ENCODE measurements around the gene TCF20.

The TCF20 gene

DNA sequence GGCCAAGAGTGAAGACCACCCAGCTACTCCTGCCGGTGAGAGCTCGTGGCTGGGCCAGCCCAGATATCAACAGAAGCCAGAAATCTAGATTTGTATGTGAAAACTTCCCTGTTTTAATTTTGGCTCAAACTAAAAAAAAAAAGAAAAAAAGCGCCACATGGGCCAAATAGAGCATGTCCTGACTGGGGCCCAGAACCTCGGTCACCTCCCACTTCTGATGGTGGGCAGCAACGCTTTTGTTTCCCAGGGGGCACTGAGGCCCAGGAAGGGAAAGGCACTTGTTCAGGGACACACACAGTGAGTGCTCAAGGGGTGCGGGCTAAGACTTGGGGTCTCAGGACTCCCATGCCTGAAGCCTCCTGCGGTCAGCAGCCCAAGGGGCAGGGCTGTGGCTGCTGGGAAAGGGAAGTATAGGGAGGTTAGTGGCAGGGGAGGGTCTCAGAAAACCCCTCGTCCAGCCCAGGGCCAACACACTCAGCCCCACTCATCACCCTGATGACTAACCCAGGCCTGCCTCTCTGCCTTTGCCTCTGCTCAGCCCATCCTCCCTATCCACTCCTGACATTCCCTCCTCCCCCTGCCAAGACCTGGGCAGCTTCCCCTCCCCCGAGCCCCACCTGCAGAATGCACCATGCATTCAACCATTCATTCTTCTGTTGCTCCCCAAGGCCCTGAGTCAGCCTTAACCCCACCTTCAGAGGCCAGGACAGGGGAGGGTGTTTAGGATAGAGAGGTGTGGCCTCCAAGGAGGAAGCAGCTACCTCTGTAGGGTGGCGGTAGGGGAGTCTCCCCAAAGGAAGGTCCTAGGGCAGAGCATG, 30.0 kb upstream of the TCF20 start:
- peak; percentile 64 for DNase-seq (ENCODE audit: low spot score)

DNA sequence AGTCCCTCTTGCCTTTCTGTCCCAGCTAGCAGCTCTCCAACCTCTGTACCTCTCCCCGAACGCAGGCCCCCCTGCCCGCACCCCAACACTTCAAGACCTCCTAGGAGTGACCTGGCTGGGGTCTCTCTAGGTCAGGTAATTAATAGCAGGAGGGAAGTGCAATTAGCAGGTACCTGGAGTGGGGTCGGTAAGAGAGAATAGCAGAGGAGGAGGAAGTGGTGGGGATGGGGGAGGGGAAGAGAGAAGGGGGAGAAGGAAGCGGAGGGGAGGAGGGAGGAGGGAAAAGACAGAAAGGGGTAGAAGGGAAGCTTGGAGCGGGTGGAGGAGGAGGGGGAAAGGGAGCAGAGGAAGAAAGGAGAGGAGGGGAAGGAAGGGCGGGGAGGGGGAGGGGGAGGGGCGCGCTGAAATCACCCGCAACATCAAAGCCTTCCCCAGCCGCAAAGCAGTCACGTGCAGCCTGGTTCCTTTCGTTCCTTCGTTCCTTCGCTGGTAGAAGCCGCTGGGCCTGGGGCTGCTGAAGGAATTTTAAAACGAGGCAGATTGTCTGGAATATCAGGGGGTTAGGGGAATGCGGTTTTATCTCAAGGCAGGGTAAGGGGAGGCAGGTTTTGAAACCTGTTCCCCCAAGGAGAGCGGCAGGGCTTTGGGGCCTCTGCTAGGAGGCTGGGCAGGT, 29.3 kb upstream of the TCF20 start:
- peak; percentile 48 for DNase-seq (ENCODE audit: low spot score)

DNA sequence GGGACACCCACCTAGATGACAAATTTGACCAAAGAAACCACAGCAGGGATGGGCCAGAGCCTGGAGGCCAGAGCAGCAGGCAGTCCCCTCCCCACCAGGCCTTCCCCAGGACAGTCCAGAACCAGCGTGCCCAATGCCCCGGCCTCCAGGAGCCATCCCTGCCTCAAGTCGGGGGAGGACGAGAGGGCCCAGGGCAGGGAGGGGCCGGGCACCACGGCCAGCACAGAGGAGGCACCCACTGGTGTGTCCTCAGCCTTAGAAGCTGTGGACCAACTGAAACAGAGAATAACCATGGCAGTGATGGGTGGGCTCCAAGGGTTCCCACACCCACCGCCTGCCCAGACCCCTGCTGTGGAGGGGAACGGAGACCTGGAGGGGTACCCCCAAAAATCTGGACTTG, 28.3 kb upstream of the TCF20 start:
- no peak for DNase-seq (ENCODE audit: low spot score)

DNA sequence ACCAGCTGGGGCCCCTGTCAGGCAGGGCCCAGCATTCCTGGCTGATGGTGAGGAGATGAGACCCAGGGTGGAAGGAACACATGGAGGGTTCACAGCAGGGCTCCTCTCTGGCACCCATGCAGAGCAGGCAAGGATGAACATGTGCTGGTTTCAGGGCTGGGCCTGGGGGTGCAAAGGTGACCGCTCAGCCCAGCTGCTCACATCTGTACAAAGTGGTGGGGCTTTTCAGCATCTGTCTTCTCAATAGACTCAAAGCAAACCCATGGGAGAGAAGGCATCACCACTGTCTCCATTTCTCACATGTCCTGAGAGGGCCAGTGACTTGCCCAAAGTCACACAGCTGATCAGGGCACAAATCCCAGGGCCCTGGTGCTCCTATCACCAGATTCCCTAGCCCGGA, 27.3 kb upstream of the TCF20 start:
- no peak for DNase-seq (ENCODE audit: low spot score)

DNA sequence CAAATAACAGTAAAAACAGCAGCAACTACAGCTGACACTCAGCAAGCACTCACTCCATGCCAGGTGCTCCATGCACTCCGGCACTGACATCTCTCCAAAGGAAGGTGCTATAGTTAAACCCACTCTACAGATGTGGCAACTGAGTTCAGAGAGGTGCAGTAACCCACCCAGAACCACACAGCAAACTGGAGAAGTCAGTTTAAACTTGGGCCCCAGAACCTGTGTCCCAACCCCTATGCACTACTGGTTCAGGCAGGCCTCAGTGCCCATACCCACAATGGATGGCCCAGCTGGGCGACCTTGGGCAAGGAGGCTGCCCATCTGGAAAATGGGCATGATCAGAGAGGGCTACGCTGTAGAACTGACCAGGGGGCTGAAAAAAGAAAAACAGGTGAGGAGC, 26.4 kb upstream of the TCF20 start:
- no peak for DNase-seq (ENCODE audit: low spot score)

DNA sequence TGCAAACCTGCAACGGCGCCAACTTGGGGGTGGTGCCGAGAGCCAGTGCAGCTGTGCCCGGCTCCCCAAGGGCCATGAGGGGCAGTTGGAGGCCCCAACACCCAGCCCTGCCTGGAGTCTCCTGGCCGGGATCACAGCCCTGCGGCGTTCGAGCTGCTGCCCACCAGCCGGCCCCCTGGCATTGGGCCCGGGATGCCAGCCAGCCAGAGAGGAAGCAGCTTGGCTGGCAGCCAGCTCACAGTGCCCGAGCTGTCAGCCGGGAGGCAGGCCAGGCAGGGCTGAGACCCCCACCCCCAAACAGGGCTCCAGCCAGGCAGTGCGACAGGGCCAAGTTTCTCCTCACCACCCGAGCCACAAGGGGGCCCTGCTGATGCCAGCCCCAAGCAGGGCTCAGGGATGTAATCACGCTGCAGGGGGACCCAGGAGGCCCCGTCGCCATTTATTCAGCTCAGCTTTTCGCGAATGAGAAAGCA, 26.0 kb upstream of the TCF20 start:
- DNase-seq (ENCODE audit: low spot score) = no peak

DNA sequence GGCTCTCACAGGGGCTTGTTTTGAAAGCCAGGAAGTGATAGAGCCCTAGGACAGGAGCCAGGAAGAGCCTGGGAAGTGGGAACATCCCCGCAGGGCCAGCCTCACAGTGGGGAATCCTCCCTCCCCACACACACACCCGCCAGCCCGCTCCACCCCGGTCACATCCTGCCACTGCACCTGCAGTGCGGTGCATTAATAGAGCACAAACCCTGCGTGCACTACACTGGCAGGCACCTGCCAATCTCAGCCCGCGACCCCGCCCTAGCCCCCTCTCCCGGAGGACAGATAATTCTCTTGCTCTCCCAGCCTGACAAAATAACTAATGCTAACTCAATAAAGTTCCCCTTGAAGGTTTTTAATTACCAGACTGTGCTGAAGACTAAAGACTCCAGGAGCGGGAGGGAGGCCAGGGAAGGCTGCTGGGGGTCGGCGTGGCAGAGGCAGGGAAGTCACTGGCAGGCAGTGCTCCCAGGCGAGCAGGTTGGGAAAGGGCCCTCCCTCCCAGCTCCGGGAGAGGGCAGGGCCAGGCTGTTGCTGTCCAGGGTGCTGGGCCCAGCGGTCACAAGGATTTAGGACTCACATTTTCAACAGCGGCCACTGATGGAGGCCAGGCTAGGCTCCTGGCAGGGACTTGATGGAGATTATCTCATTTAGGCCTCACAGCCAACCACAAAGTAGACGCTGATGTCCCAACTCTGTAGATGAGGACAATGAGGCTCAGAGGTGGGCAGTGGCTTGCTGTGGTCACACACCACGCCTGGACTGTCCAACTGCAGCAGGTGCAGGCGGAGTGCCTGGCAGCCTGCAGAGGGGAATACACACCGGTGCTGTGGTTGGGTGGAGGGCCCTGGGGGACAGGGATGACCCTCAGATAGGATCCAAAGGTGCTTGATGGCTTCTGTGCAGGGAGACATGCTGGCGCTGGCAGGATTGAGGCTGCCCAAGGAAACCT, 23.9 kb upstream of the TCF20 start:
- DNase-seq (ENCODE audit: low spot score) = no peak

DNA sequence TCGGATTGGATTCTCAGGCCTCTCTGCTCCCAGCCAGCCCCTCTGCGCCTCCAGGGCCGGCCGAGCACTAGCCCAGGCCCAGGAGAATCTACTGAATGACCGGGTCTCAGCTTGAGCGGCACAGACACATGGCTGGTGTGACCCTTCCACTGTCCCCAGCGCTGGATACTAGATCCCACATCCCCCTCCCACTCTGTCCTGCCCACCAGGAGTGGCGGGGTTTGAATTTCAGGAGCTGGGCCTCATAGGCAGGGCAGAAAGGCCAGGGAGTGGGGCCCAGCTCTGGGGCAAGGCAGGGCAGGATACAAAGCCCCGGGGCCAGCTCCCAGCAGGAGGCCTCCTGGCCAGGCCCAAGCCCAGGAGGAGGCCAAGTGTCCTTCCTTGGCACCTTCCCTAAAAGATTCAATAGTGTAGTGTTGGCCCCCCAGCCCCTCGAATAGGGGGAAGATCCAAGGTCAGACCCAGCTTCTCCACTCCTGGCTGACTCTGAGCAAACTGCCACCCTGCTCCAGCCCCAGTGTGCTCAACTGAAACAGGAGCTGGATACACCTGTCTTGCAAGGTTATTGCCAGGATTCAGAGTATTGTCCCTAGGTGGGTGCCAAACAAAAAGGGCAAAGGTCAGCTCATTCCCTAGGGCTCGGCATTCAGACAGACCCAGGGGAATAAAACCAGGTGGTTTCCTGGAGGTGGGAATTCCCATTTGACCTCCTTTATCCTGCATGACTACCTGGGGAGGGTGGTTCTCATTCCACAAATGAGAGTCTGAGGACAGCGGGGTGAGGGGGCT, 22.5 kb upstream of the TCF20 start:
- DNase-seq (ENCODE audit: low spot score) = no peak

DNA sequence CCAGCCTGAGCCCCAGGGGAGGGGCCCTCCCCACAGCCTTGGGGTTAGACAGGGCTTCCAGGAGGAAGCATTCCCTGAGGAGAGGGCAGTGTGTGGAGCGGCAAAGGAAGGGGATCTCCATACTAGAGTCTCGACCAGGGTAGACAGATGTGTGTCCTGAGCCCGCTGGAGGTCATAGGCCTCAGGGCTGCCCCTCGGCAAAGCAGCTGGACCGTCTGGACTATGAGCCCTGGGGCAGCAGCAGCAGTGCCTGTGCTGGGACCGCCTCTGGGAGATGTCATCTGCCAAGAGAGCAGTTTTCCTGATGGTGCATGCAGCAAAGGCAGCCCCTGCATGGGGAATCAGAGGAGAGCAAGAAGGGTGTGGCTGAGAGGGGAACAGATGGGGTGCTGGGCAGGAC, 20.8 kb upstream of the TCF20 start:
- no peak for DNase-seq (ENCODE audit: low spot score)

DNA sequence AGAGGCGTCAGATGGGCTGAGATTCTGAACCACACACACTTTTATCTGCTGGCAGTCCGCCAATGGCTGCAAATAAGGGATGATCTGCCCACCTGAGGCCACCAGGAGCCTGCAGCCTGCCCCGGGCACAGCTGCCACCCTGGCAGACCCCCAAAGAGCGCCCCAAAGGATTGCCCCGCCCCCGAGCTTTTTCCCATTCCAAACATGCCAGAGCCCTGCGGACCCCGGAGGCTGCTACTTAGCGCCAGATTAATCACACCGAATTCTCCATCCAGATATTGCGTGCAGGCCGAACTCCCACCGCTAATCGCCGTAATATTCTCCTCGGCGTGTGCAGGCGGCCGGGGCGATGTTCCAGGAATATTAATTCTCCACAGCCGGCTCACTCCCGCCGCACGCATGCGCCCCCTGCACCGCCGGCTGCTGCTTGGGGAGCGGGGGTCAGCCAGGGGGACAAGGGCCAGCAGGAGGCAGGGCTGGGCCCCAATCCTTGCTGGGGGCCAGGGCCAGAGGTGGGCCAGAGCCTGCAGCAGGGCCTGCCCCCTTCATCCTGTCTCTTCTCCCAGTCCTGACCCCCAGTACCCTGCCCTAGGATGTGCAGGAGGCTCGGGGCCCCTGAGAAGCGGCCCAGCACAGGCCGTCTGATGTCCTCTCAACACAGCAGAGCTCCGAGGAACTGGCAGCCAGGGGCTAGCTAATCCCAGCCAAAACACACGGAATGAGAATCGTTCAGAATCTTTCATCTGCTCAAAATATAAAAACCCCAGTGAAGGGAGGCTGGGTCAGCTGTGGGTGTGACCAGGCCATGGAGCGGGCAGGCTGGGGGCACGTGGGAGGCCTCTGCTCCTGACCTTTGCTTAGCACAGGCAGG, 19.5 kb upstream of the TCF20 start:
- DNase-seq (ENCODE audit: low spot score) = no peak

DNA sequence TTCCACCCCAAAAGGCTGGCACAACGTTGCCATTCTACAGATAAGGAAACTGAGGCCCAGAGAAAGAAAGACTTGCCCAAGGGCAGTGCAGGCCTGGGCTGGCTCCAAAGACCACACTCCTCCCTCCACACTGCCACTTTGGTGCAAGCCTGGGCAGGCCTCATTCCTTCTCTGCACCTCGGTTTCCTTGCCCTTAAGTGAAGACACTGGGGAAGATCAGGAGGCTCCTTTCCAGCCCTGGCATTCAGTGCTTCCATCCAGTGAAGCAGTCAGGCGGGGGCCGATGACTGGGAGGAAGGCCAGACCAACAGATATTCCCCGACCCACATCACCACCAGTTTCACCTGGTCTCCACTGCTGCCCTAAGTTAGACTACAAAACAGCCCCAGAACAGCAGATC, 18.3 kb upstream of the TCF20 start:
- DNase-seq (ENCODE audit: low spot score) = no peak

DNA sequence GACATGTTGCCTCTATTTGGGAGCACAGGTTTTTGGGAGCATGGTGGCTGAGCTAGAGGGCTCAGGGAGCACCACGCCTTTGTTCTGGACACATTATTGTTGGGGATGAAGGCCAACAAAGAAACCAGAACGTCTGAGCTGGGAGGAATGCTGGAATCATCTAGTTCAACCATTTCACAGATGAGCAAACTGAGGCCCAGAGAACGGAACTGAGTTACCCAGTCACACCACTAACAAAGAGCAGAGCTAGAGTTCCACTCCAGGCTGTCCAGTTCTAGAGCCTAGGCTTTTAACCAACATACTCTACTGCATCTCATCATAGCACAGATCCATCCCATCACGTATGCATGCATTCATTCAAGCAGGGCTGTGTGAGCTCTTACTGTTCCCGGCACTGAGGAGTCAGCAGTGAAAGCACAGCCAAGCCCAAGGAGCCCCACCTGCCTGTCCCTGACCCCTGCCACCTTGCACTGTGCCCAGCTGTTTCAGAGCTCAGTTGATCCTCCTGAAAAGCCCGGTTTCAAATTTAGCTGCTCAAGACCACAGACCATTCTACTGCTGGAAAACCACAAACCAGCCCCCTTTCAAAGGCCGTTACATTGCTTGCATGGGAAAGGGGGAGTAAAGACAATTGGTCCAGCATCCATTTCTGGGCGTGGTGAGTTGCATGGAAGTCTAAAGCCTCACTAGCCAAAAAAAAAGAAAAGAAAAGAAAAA, 16.9 kb upstream of the TCF20 start:
- no peak for DNase-seq (ENCODE audit: low spot score)

DNA sequence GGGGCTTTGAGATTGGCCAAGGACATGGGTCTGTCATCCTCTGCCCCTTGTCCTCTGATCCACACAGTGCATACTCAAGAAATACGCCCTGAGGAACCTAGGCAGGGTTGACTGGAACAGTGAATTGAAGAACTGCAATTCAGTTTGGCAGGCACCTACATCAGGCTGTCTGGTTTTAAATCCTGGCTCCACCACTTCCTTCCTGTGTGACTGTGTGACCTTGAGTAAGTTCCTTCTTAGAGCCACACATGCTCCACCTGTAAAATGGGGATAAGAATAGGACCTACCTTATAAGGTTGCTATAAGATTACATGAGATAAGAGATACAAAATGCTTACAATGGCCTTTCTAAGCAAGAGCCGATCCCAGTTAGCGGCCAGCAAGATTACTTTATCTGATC, 15.8 kb upstream of the TCF20 start:
- DNase-seq (ENCODE audit: low spot score) = peak; percentile 63

DNA sequence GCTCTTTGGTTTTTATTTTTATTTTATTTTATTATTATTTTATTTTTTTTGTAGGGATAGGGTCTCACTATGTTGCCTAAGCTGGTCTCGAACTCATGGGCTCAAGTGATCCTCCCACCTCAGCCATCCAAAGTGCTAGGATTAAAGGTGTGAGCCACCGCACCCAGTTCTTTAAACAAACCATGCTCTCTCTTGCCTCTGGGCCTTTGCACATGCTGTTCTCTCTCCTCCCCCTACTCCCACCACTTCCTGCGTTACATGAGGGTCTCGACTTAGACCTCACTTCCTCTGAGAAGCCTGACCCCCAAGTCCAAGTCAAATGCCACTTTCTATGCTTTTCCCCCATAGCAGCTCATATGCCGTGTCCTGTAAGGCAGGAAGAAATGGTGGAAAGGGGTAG, 15.2 kb upstream of the TCF20 start:
- no peak for DNase-seq (ENCODE audit: low spot score)

DNA sequence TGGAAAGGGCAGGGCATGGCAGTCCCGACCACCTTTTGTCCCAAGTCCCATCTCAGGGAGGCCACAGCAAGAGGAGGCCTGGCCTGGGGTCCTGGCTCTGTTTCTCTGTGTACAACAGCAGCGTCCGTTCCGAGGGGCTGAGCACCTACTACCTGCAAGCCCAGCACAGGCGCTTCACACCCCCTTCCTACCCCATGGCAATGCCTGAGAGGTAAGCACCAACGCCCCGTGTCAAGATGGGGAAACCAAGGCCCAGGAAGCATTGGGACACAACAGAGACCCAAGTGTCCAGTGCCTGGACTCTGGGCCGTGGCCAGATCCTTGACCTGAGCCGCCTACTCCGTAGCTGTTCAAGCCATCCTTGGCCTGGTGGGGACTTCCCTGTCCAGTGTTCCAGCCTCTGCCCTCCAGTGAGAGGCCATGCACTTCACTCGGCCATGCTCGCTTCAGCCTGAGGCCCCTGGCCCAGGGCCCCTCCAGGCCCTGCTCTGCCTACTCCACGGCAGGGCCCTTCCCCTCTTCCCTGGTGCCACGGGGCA, 14.3 kb upstream of the TCF20 start:
- no peak for DNase-seq (ENCODE audit: low spot score)

DNA sequence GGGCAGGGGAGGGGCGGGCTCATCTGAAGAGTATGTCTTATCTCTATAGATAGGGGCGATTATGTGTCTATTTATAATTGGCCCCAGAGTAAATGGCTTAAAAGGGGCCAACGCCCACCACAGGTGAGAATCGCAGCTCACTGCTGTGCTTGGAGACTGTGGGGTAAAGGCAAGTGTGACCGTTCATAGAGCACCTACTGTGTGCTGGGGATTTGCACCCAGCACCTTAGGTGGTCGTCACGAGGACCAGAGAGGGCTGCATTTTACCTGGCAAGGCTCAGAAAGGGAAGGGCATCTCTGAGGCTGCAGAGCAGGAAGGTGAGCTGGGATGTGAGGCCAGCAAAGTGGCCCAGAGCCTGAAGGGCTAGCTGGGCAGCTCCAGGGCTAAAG, 13.7 kb upstream of the TCF20 start:
- no peak for DNase-seq (ENCODE audit: low spot score)

DNA sequence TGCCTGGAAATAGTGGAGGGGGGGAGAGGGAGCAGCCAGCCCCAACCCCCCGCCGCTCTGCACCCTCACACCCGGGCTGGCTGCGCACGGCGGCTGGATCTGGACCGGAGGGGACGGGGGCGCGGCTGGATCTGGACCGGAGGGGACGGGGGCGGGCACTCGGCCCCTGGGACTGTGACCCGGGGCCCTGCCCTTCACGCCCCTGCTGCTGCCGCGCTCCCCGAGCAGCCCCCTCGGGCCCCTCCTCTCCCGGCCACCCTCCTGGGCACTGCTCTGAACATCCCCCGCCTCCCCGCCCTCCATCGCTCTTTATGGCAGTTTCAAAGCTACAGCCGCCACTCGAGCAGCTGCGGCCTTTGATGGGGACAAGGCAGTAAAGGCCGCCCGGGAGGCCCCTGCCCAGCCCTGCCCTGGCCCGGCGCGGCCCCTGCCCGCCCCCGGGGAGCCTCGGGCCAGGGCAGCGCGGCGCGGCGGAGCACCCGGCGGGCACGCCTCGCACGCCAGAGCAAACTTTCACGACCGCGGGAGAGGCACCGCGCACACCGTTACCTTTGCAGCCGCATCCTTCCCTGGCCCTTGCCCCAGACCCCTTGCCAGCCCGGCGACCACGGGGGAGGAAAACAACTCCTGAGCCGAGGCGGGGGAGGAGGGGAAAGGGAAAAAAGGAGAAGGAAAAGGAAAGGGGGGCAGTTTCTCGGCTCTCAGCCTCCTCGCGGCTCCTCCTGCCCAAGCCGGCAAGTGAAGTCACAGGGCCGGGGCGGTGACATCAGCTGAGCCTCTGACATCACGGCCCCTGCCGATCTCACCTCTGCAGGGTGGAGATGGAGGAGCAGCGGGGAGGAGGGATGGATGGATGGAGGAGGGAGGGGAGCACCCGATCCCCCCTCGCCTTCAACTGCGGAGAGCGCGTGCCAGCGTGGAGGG, 13.1 kb upstream of the TCF20 start:
- DNase-seq (ENCODE audit: low spot score) = peak; percentile 40

DNA sequence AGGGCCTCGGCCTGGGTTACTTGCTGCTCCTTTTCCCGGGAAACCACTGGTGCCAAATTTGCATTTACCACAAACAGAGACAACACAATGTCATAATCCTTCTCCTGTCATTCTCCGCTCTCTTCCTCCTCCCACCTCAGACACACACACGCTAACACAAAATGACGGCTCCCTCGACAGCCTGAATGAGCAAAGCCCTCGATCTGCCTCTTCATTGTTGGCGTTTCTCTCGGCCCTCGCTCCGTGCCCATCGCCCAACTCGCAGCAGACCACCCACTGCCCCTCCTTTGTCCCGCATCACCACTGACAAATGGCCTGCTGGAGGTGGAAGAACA, 12.5 kb upstream of the TCF20 start:
- no peak for DNase-seq (ENCODE audit: low spot score)

All from CD4-positive, alpha-beta T cell treated with Interleukin-15 for 4 hours (primary cell).